ENCODE data around the gene LTB4R. TPM values are rescaled to one million over a fixed set of nuclear protein-coding genes. Genes with fewer than 3 reads are reported as not detected.

The LTB4R gene
- total and polyA plus RNA-seq, 2 donors (not counting 1 experiment from before 2014, with no cell fraction given) = 0.62 to 0.66 TPM

- DNase-seq (ENCODE audit: low read depth in 2 of 2) = no peak
- H3K27me3 ChIP-seq (ENCODE audit: control insufficient read depth, insufficient read depth, low read length) = peaks cover 29% of the 10 kb centered on the region
These were observed 11.4 kb downstream of the LTB4R start for GRCh38 chr14:24322672-24323071.

DNA sequence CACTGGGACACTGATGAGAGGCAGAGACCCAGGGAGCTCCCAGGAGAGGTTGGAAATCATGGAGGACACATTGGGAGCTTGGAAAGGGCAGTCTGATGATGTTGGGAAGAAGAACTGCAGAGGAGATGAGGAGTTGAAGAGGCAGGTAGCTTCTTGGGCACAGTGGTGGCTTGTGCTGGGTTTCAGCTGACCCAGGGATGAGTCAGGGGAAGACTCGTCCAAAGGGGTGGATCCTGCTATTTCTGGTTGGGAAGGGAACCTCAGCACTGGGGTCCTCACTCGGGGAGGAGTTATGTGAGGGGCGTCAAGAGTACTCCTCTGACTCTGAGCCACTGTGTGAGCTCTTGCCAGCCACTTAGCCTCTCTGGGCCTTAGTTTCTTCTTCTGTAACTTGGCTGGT, 12.0 kb downstream of the LTB4R start:
- Histone ChIP-seq H3K27me3 (ENCODE audit: control insufficient read depth, insufficient read depth, low read length) (peaks cover 27% of the 10 kb centered on the region), H3K27ac (ENCODE audit: insufficient read depth, low read length) (no peak overlapping the region), H2AFZ (ENCODE audit: low read length) (no peak overlapping the region), H4K20me1 (ENCODE audit: control insufficient read depth, extremely low read depth, insufficient read depth, low read length) (no peaks in the 10 kb centered on the region), H3K79me2 (ENCODE audit: control insufficient read depth, insufficient read depth, low read length) (no peaks in the 10 kb centered on the region), H3K4me1 (ENCODE audit: control insufficient read depth, extremely low read depth, insufficient read depth, low read length) (no peaks in the 10 kb centered on the region), H3K4me2 (ENCODE audit: extremely low read depth, insufficient read depth, low read length) (no peak overlapping the region), H3K4me3 (replicated peaks in 1 of 4; ENCODE audit: control extremely low read depth in 1 of 4, insufficient read depth in 1 of 4, low read depth in 3 of 4, low read length in 4 of 4) (no peak overlapping the region), H3K36me3 (ENCODE audit: control insufficient read depth, insufficient read depth, low read length) (no peaks in the 10 kb centered on the region), H3K9ac (ENCODE audit: insufficient read depth, low read length) (no peak overlapping the region), H3K9me3 (ENCODE audit: control insufficient read depth, insufficient read depth, low read depth, low read length) (no peaks in the 10 kb centered on the region)
- no peak for DNase-seq (ENCODE audit: low read depth in 2 of 2)
- TF ChIP-seq CTCF (conservative IDR thresholded peaks at IDR 0.05 in 1 of 2, IDR thresholded peaks at IDR 0.05 in 1 of 2; ENCODE audit: low read depth in 1 of 2, low read length in 2 of 2) (no peak), EZH2 (IDR thresholded peaks at IDR 0.05; ENCODE audit: low read length, missing control alignments) (no peak)

More at GRCh38 chr14:24322672-24323071, 11.4 kb downstream of the LTB4R start:
- H3K9me3 ChIP-seq (ENCODE audit: control insufficient read depth, insufficient read depth, low read depth, low read length) = no peaks in the 10 kb centered on the region
- H3K9ac ChIP-seq (ENCODE audit: insufficient read depth, low read length) = no peak overlapping the region
- TF ChIP-seq EZH2 (IDR thresholded peaks at IDR 0.05; ENCODE audit: low read length, missing control alignments) (no peak), CTCF (conservative IDR thresholded peaks at IDR 0.05 in 1 of 2, IDR thresholded peaks at IDR 0.05 in 1 of 2; ENCODE audit: low read depth in 1 of 2, low read length in 2 of 2) (no peak)
- no peaks in the 10 kb centered on the region for H4K20me1 ChIP-seq (ENCODE audit: control insufficient read depth, extremely low read depth, insufficient read depth, low read length)
- H3K36me3 ChIP-seq (ENCODE audit: control insufficient read depth, insufficient read depth, low read length) = no peaks in the 10 kb centered on the region
- H3K79me2 ChIP-seq (ENCODE audit: control insufficient read depth, insufficient read depth, low read length) = no peaks in the 10 kb centered on the region
- no peak overlapping the region for H2AFZ ChIP-seq (ENCODE audit: low read length)
- no peak overlapping the region for H3K4me3 ChIP-seq (replicated peaks in 1 of 4; ENCODE audit: control extremely low read depth in 1 of 4, insufficient read depth in 1 of 4, low read depth in 3 of 4, low read length in 4 of 4)
- no peaks in the 10 kb centered on the region for H3K4me1 ChIP-seq (ENCODE audit: control insufficient read depth, extremely low read depth, insufficient read depth, low read length)
- H3K4me2 ChIP-seq (ENCODE audit: extremely low read depth, insufficient read depth, low read length) = no peak overlapping the region
- H3K27ac ChIP-seq (ENCODE audit: insufficient read depth, low read length) = no peak overlapping the region

- no peak overlapping the region for H2AFZ ChIP-seq (ENCODE audit: low read length)
- H3K4me3 ChIP-seq (replicated peaks in 1 of 4; ENCODE audit: control extremely low read depth in 1 of 4, insufficient read depth in 1 of 4, low read depth in 3 of 4, low read length in 4 of 4) = no peak overlapping the region
- H3K36me3 ChIP-seq (ENCODE audit: control insufficient read depth, insufficient read depth, low read length) = no peaks in the 10 kb centered on the region
- no peak for TF ChIP-seq CTCF (conservative IDR thresholded peaks at IDR 0.05 in 1 of 2, IDR thresholded peaks at IDR 0.05 in 1 of 2; ENCODE audit: low read depth in 1 of 2, low read length in 2 of 2)
- no peak for TF ChIP-seq EZH2 (IDR thresholded peaks at IDR 0.05; ENCODE audit: low read length, missing control alignments)
- no peak for DNase-seq (ENCODE audit: low read depth in 2 of 2)
- no peaks in the 10 kb centered on the region for H3K9me3 ChIP-seq (ENCODE audit: control insufficient read depth, insufficient read depth, low read depth, low read length)
- no peak overlapping the region for H3K27ac ChIP-seq (ENCODE audit: insufficient read depth, low read length)
- no peaks in the 10 kb centered on the region for H3K79me2 ChIP-seq (ENCODE audit: control insufficient read depth, insufficient read depth, low read length)
- peaks cover 21% of the 10 kb centered on the region for H3K27me3 ChIP-seq (ENCODE audit: control insufficient read depth, insufficient read depth, low read length)
- no peaks in the 10 kb centered on the region for H4K20me1 ChIP-seq (ENCODE audit: control insufficient read depth, extremely low read depth, insufficient read depth, low read length)
- no peaks in the 10 kb centered on the region for H3K4me1 ChIP-seq (ENCODE audit: control insufficient read depth, extremely low read depth, insufficient read depth, low read length)
- no peak overlapping the region for H3K4me2 ChIP-seq (ENCODE audit: extremely low read depth, insufficient read depth, low read length)
- no peak overlapping the region for H3K9ac ChIP-seq (ENCODE audit: insufficient read depth, low read length)
These were observed 12.7 kb downstream of the LTB4R start for GRCh38 chr14:24324024-24324423.

Data from fibroblast of lung (primary cell).